Endothelial cell of umbilical vein (primary cell): Measurements from ENCODE around the gene DNAH6. TPM values are rescaled to one million over a fixed set of nuclear protein-coding genes. Genes with fewer than 3 reads are reported as not detected.

ENCODE experiments used
- BruUV-seq: library from RNA; stranded (reverse); fragments of 400-500 nt; replicated peaks from 2 replicates; lab custom pipeline; 2021; lab: Mats Ljungman, UMichigan
- CTCF ChIA-PET: fragments of 300-600, 350-600 bp; sonication (Branson Sonifier 250); formaldehyde crosslinking; loops from one replicate; lab custom pipeline; 2021; ENCODE audit warnings: antibody characterized with exemption, inconsistent platforms; lab: Charles Lee
- POLR2A ChIA-PET: fragments of 300-600, 350-600 bp; sonication (Branson Sonifier 250); formaldehyde crosslinking; loops from one replicate; lab custom pipeline; 2021; ENCODE audit warnings: antibody characterized with exemption, inconsistent platforms; lab: Charles Lee
- DNase-seq: peaks from one replicate; pipeline ENCODE4 v3.0.0-alpha.2; 2011; ENCODE audit warnings: low read depth, low spot score
- FAIRE-seq: peaks from 2 replicates; lab custom pipeline; 2011; peaks lifted over from hg19 to GRCh38; lab: Jason Lieb, UNC
- H2AFZ ChIP-seq: 2 replicates; pipeline ENCODE4 v1.6.0; 2012; ENCODE audit warnings: low read depth, low read length, control low read depth, inconsistent platforms
- H3K27ac ChIP-seq: 2 replicates; pipeline ENCODE4 v1.5.1; 2011; ENCODE audit warnings: low read depth, mild to moderate bottlenecking, control low read depth, low read length, moderate library complexity; ENCODE audit not compliant: insufficient read depth
- H3K27me3 ChIP-seq, 2 experiments: 2 replicates each; pipeline versions ENCODE4 v1.6.0 to v1.6.1; 2011; ENCODE audit warnings: low read length in 2 of 2, mixed read lengths in 1 of 2; ENCODE audit not compliant: control insufficient read depth in 2 of 2, insufficient read depth in 2 of 2
- H3K36me3 ChIP-seq, 2 experiments: 2 replicates in 1 of 2; 3 replicates in 1 of 2; pipeline ENCODE4 v1.5.1; 2011; ENCODE audit warnings: low read length in 2 of 2, mild to moderate bottlenecking in 1 of 2, moderate library complexity in 1 of 2; ENCODE audit not compliant: control insufficient read depth in 2 of 2, insufficient read depth in 2 of 2; ENCODE audit errors: extremely low read depth in 1 of 2
- H3K4me1 ChIP-seq: 3 replicates; pipeline ENCODE4 v1.5.1; 2011; ENCODE audit warnings: mild to moderate bottlenecking, low read length; ENCODE audit not compliant: control insufficient read depth, insufficient read depth; ENCODE audit errors: extremely low read depth
- H3K4me2 ChIP-seq: 2 replicates; pipeline ENCODE4 v1.6.1; 2011; ENCODE audit warnings: low read length, control low read depth, mixed read lengths; ENCODE audit not compliant: insufficient read depth
- H3K4me3 ChIP-seq, 3 experiments: fragments of 200-600 bp in 1 of 3; sonication (generic), shearing (Covaris generic) in 1 of 3; replicated peaks in 1 of 3; 2 replicates each; pipeline ENCODE4 v1.5.1; 2011 to 2016; ENCODE audit warnings: control low read depth in 3 of 3, low read length in 3 of 3, mild to moderate bottlenecking in 2 of 3, inconsistent platforms in 1 of 3, low read depth in 1 of 3, moderate library complexity in 1 of 3; ENCODE audit not compliant: insufficient read depth in 1 of 3
- H3K79me2 ChIP-seq: 2 replicates; pipeline ENCODE4 v1.6.0; 2012; ENCODE audit warnings: low read length, inconsistent platforms; ENCODE audit not compliant: control insufficient read depth, insufficient read depth
- H3K9ac ChIP-seq: replicated peaks from 2 replicates; pipeline ENCODE3; 2011; ENCODE audit warnings: low read length, control low read depth; ENCODE audit not compliant: insufficient read depth; ENCODE audit errors: extremely low read depth
- H3K9me1 ChIP-seq: replicated peaks from 3 replicates; pipeline ENCODE4 v1.6.0; 2011; ENCODE audit warnings: mild to moderate bottlenecking, low read length; ENCODE audit not compliant: control insufficient read depth, insufficient read depth; ENCODE audit errors: extremely low read depth
- H3K9me3 ChIP-seq: replicated peaks from 2 replicates; pipeline ENCODE4 v1.5.1; 2012; ENCODE audit warnings: low read length, inconsistent platforms; ENCODE audit not compliant: control insufficient read depth, insufficient read depth
- H4K20me1 ChIP-seq: replicated peaks from 2 replicates; pipeline ENCODE3; 2011; ENCODE audit warnings: mild to moderate bottlenecking, low read length; ENCODE audit not compliant: control insufficient read depth, insufficient read depth; ENCODE audit errors: extremely low read depth
- CTCF ChIP-seq, 2 donors: IDR thresholded peaks; 1 replicate in 1 of 2; 2 replicates in 1 of 2; pipeline ENCODE4 v1.5.1; 2011; ENCODE audit warnings: low read length in 2 of 2, mild to moderate bottlenecking in 2 of 2, moderate library complexity in 2 of 2, control low read depth in 1 of 2, inconsistent platforms in 1 of 2, low read depth in 1 of 2; ENCODE audit not compliant: insufficient read depth in 1 of 2; ENCODE audit errors: extremely low read depth in 1 of 2
- EZH2 ChIP-seq: IDR thresholded peaks from 2 replicates; pipeline ENCODE4 v1.6.1; 2012; ENCODE audit warnings: borderline replicate concordance, low read depth, mild to moderate bottlenecking, moderate library complexity, low read length, inconsistent platforms; ENCODE audit not compliant: severe bottlenecking
- FOS ChIP-seq: IDR thresholded peaks from 2 replicates; pipeline ENCODE4 v1.6.1; 2011; ENCODE audit warnings: mild to moderate bottlenecking, low read length, moderate library complexity, borderline replicate concordance; ENCODE audit not compliant: insufficient read depth
- GATA2 ChIP-seq: IDR thresholded peaks from 2 replicates; pipeline ENCODE4 v1.7.0; 2011; ENCODE audit warnings: low read depth, mild to moderate bottlenecking, moderate library complexity, mixed read lengths, low read length; ENCODE audit not compliant: insufficient read length, insufficient read depth
- JUN ChIP-seq: IDR thresholded peaks from 2 replicates; pipeline ENCODE4 v1.6.1; 2011; ENCODE audit warnings: borderline replicate concordance, low read depth; ENCODE audit not compliant: insufficient read length, insufficient read depth
- MAX ChIP-seq: IDR thresholded peaks from 2 replicates; pipeline ENCODE4 v1.6.1; 2011; ENCODE audit not compliant: insufficient read depth, insufficient read length
- MYC ChIP-seq: IDR thresholded peaks from one replicate; pipeline ENCODE4 v1.6.1; 2011; ENCODE audit warnings: mild to moderate bottlenecking, low read depth, low read length
- POLR2A ChIP-seq: IDR thresholded peaks from 2 replicates; pipeline ENCODE4 v1.6.1; 2012; ENCODE audit warnings: low read depth, mild to moderate bottlenecking, control low read depth, low read length
- POLR2AphosphoS5 ChIP-seq: IDR thresholded peaks from 2 replicates; pipeline ENCODE4 v1.6.1; 2012; ENCODE audit warnings: low read depth, mild to moderate bottlenecking, control low read depth, low read length, moderate library complexity; ENCODE audit not compliant: insufficient read depth
- dilution Hi-C: fragments of 300-500 bp; cut with MboI; formaldehyde crosslinking; loops from one replicate; pipeline ENCODE4 v1.15.0; 2019; ENCODE audit warnings: low sequenced_read_pairs; ENCODE audit not compliant: extremely low pct_ligation_motif_present
- intact Hi-C: fragments of 100-400 bp; cut with micrococcal nuclease; formaldehyde crosslinking; loops from one replicate; pipeline ENCODE4 v1.10.0; 2022
- polyA plus RNA-seq, 4 experiments: library from polyadenylated mRNA; depleted of rRNA in 3 of 4; stranded (reverse) in 3 of 4; unstranded in 1 of 4; fragments of >200 nt; gene quantifications; 2 replicates each; pipeline versions ENCODE4 v1.2.1 to v1.2.3, GENCODE V29; 2011 to 2012; ENCODE audit warnings: missing spikeins in 1 of 4
- total RNA-seq: library from RNA; stranded (reverse); gene quantifications from 2 replicates; pipeline ENCODE4 v1.2.3, GENCODE V29; 2021

Gene DNAH6
- total and polyA plus RNA-seq, 2 donors (not counting 3 experiments of a cell fraction or from before 2014, with no cell fraction given) = 0.24 TPM; not detected in 1

DNA sequence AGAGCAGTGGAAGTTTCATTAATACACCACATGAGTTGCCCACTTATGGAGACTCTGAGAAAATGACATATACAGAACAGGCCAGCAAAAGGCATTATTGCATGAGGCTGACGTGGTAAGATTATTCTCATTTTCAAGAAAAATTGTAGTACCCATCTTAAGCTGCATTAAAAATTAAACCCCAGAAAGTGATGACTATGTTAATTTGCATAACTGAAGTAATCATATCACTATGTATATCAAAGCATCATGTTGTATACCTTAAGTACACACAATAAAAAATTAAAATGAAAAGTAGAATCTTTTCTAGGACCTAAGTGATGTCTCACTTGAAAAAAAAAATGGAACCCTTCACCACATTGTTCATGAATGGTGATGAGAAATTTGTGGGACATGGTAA, 32.0 kb downstream of the DNAH6 start:
- no peak overlapping the region for H3K4me2 ChIP-seq
- ChIA-PET CTCF (no interaction called here), POLR2A (no interaction called here)
- no peak overlapping the region for H3K27ac ChIP-seq
- intact Hi-C loops (no loop called here), dilution Hi-C loops (no loop called here)
- H2AFZ ChIP-seq = no peak overlapping the region
- H4K20me1 ChIP-seq = no peaks in the 10 kb centered on the region
- H3K27me3 ChIP-seq = no peaks in the 10 kb centered on the region
- H3K36me3 ChIP-seq = no peaks in the 10 kb centered on the region
- H3K9me1 ChIP-seq = no peaks in the 10 kb centered on the region
- H3K79me2 ChIP-seq = no peaks in the 10 kb centered on the region
- no peaks in the 10 kb centered on the region for H3K4me1 ChIP-seq
- DNase-seq (no peak), FAIRE-seq (no peak)
- H3K4me3 ChIP-seq = no peak overlapping the region
- H3K9ac ChIP-seq = no peak overlapping the region
- no peaks in the 10 kb centered on the region for H3K9me3 ChIP-seq
- no TSS peak for BruUV-seq
- TF ChIP-seq CTCF (IDR thresholded peaks at IDR 0.05; ENCODE audit: extremely low read depth in 1 of 2, insufficient read depth in 1 of 2, low read depth in 1 of 2, low read length in 2 of 2) (no peak), EZH2 (no peak), POLR2AphosphoS5 (no peak), FOS (no peak), JUN (no peak), MAX (no peak), POLR2A (no peak), GATA2 (no peak), MYC (no peak)
